Esophagus squamous epithelium (tissue), 5 donors: ENCODE data around the gene DHX8. TPM values are rescaled to one million over a fixed set of nuclear protein-coding genes. Genes with fewer than 3 reads are reported as not detected.
"Not testable (repeated sequence)": the region's sequence is repeated elsewhere in the genome, so short reads cannot be mapped to it uniquely, and the experiment has no call there.

Experiments
- DNase-seq: peaks from one replicate; lab custom pipeline; 2025; lab: John Stamatoyannopoulos, UW
- H3K27ac ChIP-seq, 4 donors: fragments of 200-600 bp; sonication (generic); one replicate each; pipeline ENCODE4 v1.5.1; 2016 to 2019; ENCODE audit warnings: mild to moderate bottlenecking in 1 of 4
- H3K27me3 ChIP-seq, 4 donors: fragments of 200-600 bp; sonication (generic); 1 replicate in 3 of 4; 2 replicates in 1 of 4; pipeline versions ENCODE4 v1.5.1 to v1.6.0; 2017 to 2021; ENCODE audit warnings: antibody characterized with exemption in 1 of 4
- H3K36me3 ChIP-seq, 3 donors: fragments of 200-600 bp; sonication (generic); one replicate each; pipeline ENCODE4 v1.5.1; 2016 to 2019
- H3K4me1 ChIP-seq, 3 donors: fragments of 200-600 bp; sonication (generic); one replicate each; pipeline ENCODE4 v1.5.1; 2017 to 2019
- H3K4me3 ChIP-seq, 4 donors: fragments of 200-600 bp; sonication (generic); 1 replicate in 3 of 4; 2 replicates in 1 of 4; pipeline ENCODE4 v1.5.1; 2016 to 2019; ENCODE audit warnings: mild to moderate bottlenecking in 2 of 4, moderate library complexity in 1 of 4
- H3K9me3 ChIP-seq, 3 donors: fragments of 200-600 bp; sonication (generic); one replicate each; pipeline ENCODE4 v1.5.1; 2016 to 2019
- POLR2A ChIP-seq, 4 donors: fragments of 450-650 bp; IDR thresholded peaks; one replicate each; pipeline ENCODE4 v1.6.1; 2017; ENCODE audit warnings: antibody characterized with exemption in 4 of 4, mild to moderate bottlenecking in 4 of 4, moderate library complexity in 3 of 4
- WGBS, 2 donors: methylation state at CpG; one replicate each; pipeline ENCODE4 v1.1.5; 2018; 5-methylcytosine and 5-hydroxymethylcytosine counted together
- intact Hi-C: fragments of 100-400 bp; cut with DNase I; formaldehyde crosslinking; loops from one replicate; pipeline ENCODE4 v1.15.0; 2022
- total RNA-seq, 4 donors: library from RNA; depleted of rRNA; stranded (reverse); fragments of >200 nt; gene quantifications; one replicate each; pipeline ENCODE4 v1.1.0, GENCODE V29; 2016
- TF ChIP-seq, protein P1 (sequence below), 6 experiments: fragments of 450-650 bp in 4 of 6; fragments of 200-600 bp in 2 of 6; sonication (generic) in 2 of 6; IDR thresholded peaks; one replicate each; pipeline ENCODE4 v1.5.1; 2016 to 2019; ENCODE audit warnings: antibody characterized with exemption in 6 of 6, mild to moderate bottlenecking in 4 of 6, moderate library complexity in 4 of 6
- donor health status: DM: yes; HTN: yes; CAD: no.

Gene DHX8
- total RNA-seq, 4 donors from 2014 or later, result 28.1 to 32.3 (median 31.0) TPM

- TF ChIP-seq, protein P1, sequence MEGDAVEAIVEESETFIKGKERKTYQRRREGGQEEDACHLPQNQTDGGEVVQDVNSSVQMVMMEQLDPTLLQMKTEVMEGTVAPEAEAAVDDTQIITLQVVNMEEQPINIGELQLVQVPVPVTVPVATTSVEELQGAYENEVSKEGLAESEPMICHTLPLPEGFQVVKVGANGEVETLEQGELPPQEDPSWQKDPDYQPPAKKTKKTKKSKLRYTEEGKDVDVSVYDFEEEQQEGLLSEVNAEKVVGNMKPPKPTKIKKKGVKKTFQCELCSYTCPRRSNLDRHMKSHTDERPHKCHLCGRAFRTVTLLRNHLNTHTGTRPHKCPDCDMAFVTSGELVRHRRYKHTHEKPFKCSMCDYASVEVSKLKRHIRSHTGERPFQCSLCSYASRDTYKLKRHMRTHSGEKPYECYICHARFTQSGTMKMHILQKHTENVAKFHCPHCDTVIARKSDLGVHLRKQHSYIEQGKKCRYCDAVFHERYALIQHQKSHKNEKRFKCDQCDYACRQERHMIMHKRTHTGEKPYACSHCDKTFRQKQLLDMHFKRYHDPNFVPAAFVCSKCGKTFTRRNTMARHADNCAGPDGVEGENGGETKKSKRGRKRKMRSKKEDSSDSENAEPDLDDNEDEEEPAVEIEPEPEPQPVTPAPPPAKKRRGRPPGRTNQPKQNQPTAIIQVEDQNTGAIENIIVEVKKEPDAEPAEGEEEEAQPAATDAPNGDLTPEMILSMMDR (IDR thresholded peaks at IDR 0.05), result no peak
- TF ChIP-seq POLR2A (IDR thresholded peaks at IDR 0.05), result no peak
- Histone ChIP-seq H3K27ac (peak overlapping the region in 1 of 4 donors; percentile 82), H3K36me3 (no peaks in the 10 kb centered on the region), H3K27me3 (no peaks in the 10 kb centered on the region), H3K9me3 (no peaks in the 10 kb centered on the region), H3K4me1 (peaks cover 19 to 58% (median 35%) of the 10 kb centered on the region in 3 donors), H3K4me3 (no peak overlapping the region)
- intact Hi-C loops, result no loop called here
- 86 to 95% methylated on average over 6 of the region's 6 CpGs for WGBS, 2 donors
- DNase-seq, result no peak
These were observed 27.7 kb upstream of the DHX8 start for GRCh38 chr17:43456029-43456428.

- intact Hi-C loops, result no loop called here
- Histone ChIP-seq H3K9me3 (no peaks in the 10 kb centered on the region), H3K4me3 (no peak overlapping the region), H3K27ac (peak overlapping the region; percentile 78 to 88 (median 82)), H3K36me3 (no peaks in the 10 kb centered on the region), H3K4me1 (peaks cover 19 to 58% (median 35%) of the 10 kb centered on the region in 3 donors), H3K27me3 (no peaks in the 10 kb centered on the region)
- TF ChIP-seq, protein P1 (IDR thresholded peaks at IDR 0.05), result no peak
- TF ChIP-seq POLR2A (IDR thresholded peaks at IDR 0.05), result no peak
- no peak for DNase-seq
- 17 to 37% methylated on average over 7 of the region's 7 CpGs for WGBS, 2 donors
These were observed 27.0 kb upstream of the DHX8 start for GRCh38 chr17:43456661-43457361.

- Histone ChIP-seq H3K27me3 (no peaks in the 10 kb centered on the region), H3K36me3 (no peaks in the 10 kb centered on the region), H3K4me3 (no peak overlapping the region), H3K4me1 (peaks cover 19 to 58% (median 35%) of the 10 kb centered on the region in 3 donors), H3K9me3 (no peaks in the 10 kb centered on the region), H3K27ac (peak overlapping the region; percentile 78 to 88 (median 82))
- 43 to 71% methylated on average over 1 of the region's 1 CpG for WGBS, 2 donors
- TF ChIP-seq POLR2A (IDR thresholded peaks at IDR 0.05), result no peak
- TF ChIP-seq, protein P1 (IDR thresholded peaks at IDR 0.05), result no peak
- intact Hi-C loops, result no loop called here
- no peak for DNase-seq
These were observed 26.4 kb upstream of the DHX8 start for GRCh38 chr17:43457362-43457692.

DNA sequence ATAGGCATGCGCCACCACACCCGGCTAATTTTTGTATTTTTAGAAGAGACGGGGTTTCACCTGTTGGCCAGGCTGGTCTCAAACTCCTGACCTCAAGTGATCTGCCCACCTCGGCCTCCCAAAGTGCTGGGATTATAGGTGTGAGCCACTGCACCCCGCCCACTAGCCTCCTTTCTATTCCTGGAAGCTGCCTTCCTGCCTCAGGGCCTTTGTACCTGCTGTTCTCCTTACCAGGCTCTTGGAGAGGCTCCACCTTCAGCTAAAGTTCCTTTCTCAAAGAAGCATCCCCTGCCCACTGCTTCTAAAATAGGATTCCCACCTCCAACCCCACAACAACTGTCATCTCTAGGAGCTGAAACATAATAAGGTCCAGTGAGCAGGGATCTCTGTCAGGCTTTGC is 23.9 kb upstream of the DHX8 start:
- H3K4me3 ChIP-seq, H3K27ac ChIP-seq, intact Hi-C loops, H3K27me3 ChIP-seq, H3K9me3 ChIP-seq, DNase-seq, H3K36me3 ChIP-seq: not testable (repeated sequence)
- H3K4me1 ChIP-seq, result peaks cover 19 to 43% (median 33%) of the 10 kb centered on the region in 3 donors
- WGBS, 2 donors, result 52% methylated on average over 5 of the region's 5 CpGs; no CpG with 5 or more reads in 1 of the 2 donors

DNA sequence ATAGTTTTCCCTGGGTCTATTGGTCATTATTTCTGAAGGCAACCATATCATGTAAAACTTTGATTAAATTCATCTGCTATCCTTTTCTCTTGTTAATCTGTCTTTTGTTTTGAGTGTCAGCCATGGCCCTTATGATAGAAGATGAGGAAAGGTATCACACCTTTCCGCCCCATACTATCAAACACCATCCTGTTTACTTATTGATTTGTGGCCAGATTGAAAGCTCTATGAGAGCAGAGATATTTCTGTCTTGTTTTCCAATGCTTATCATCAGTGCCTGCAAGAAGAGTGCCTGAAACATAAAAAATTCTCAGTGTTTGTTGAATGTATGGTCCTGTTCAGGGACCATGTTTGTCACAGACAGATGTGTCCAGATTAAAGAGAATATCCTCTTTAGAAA is 22.6 kb upstream of the DHX8 start:
- Histone ChIP-seq H3K36me3 (no peaks in the 10 kb centered on the region), H3K27ac (no peak overlapping the region), H3K9me3 (no peaks in the 10 kb centered on the region), H3K4me3 (no peak overlapping the region), H3K4me1 (peaks cover 16 to 41% (median 36%) of the 10 kb centered on the region in 3 donors), H3K27me3 (no peaks in the 10 kb centered on the region)
- DNase-seq, result no peak
- TF ChIP-seq, protein P1 (IDR thresholded peaks at IDR 0.05), result no peak
- no peak for TF ChIP-seq POLR2A (IDR thresholded peaks at IDR 0.05)
- WGBS, 2 donors, result 95 to 100% methylated on average over 1 of the region's 1 CpG
- intact Hi-C loops, result no loop called here

DNA sequence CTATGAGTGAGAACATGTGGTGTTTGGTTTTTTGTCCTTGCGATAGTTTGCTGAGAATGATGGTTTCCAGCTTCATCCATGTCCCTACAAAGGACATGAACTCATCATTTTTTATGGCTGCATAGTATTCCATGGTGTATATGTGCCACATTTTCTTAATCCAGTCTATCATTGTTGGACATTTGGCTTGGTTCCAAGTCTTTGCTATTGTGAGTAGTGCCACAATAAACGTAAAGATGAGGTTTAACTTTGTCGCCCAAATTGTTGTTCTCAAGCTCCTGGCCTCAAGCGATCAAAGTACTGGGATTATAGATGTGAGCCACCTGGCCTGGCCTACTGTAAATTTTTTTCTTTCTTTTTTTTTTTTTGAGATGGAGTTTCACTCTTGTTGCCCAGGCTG is 21.2 kb upstream of the DHX8 start:
- WGBS, 2 donors, result 69 to 81% methylated on average over 3 of the region's 4 CpGs
- not testable (repeated sequence) for DNase-seq

More for the DNA sequence above, 21.2 kb upstream of the DHX8 start:
- H3K4me3 ChIP-seq, H3K36me3 ChIP-seq, H3K27me3 ChIP-seq, intact Hi-C loops, H3K27ac ChIP-seq, H3K9me3 ChIP-seq: not testable (repeated sequence)
- H3K4me1 ChIP-seq, result peaks cover 9 to 40% (median 28%) of the 10 kb centered on the region in 3 donors
